Left ventricle myocardium inferior (tissue), 1 donor: ENCODE results near the gene C16orf90. TPM values are rescaled to one million over a fixed set of nuclear protein-coding genes. Genes with fewer than 3 reads are reported as not detected.

Source experiments
- DNase-seq: peaks from one replicate; pipeline ENCODE4 v3.0.0-alpha.2; 2020
- H3K27ac ChIP-seq: fragments of 200-600 bp; replicated peaks from 2 replicates; pipeline ENCODE4 v1.8.0; 2021
- H3K27me3 ChIP-seq: fragments of 200-600 bp; 2 replicates; pipeline ENCODE4 v1.8.0; 2021; ENCODE audit warnings: low read depth
- H3K36me3 ChIP-seq: fragments of 200-600 bp; 2 replicates; pipeline ENCODE4 v1.8.0; 2021
- H3K4me1 ChIP-seq: fragments of 200-600 bp; 2 replicates; pipeline ENCODE4 v1.8.0; 2021
- H3K4me3 ChIP-seq: fragments of 200-600 bp; 2 replicates; pipeline ENCODE4 v1.8.0; 2021; ENCODE audit warnings: mild to moderate bottlenecking, moderate library complexity
- H3K9me3 ChIP-seq: fragments of 200-600 bp; replicated peaks from 2 replicates; pipeline ENCODE4 v1.8.0; 2021
- CTCF ChIP-seq: fragments of 200-600 bp; IDR thresholded peaks from 2 replicates; pipeline ENCODE4 v1.8.0; 2021; ENCODE audit warnings: antibody characterized with exemption, mild to moderate bottlenecking, borderline replicate concordance
- intact Hi-C: fragments of 100-400 bp; cut with micrococcal nuclease; formaldehyde crosslinking; loops from one replicate; pipeline ENCODE4 v1.11.0; 2022
- total RNA-seq: library from RNA; stranded (reverse); fragmentation: NEBNext Ultra II Directional; extraction: Animal tissue kit (Norgen Biotek cat#: 25700); gene quantifications from one replicate; pipeline ENCODE4 v1.2.1, GENCODE V29; 2021
- donor health status: DM: no; HTN: yes; CAD: no; lungs with severe emphysema.

C16orf90 gene
- total RNA-seq, 1 donor from 2014 or later, result not detected

- Histone ChIP-seq H3K4me1 (no peaks in the 10 kb centered on the region), H3K4me3 (no peak overlapping the region), H3K27me3 (no peaks in the 10 kb centered on the region), H3K27ac (no peak overlapping the region), H3K36me3 (peaks cover 98% of the 10 kb centered on the region), H3K9me3 (no peaks in the 10 kb centered on the region)
- no peak for DNase-seq
- intact Hi-C loops, result no loop called here
- no peak for TF ChIP-seq CTCF
Observed at GRCh38 chr16:3513892-3514583, 18.7 kb upstream of the C16orf90 start.

- DNase-seq, result no peak
- Histone ChIP-seq H3K9me3 (no peaks in the 10 kb centered on the region), H3K36me3 (peaks cover 97% of the 10 kb centered on the region), H3K4me1 (no peaks in the 10 kb centered on the region), H3K4me3 (no peak overlapping the region), H3K27ac (no peak overlapping the region), H3K27me3 (no peaks in the 10 kb centered on the region)
- intact Hi-C loops, result no loop called here
- no peak for TF ChIP-seq CTCF
Observed at GRCh38 chr16:3511286-3512180, 16.2 kb upstream of the C16orf90 start.

GRCh38 chr16:3510416-3510815 is 15.1 kb upstream of the C16orf90 start:
- intact Hi-C loops, result no loop called here
- Histone ChIP-seq H3K27me3 (no peaks in the 10 kb centered on the region), H3K4me1 (no peaks in the 10 kb centered on the region), H3K4me3 (no peak overlapping the region), H3K27ac (no peak overlapping the region), H3K36me3 (peaks cover 96% of the 10 kb centered on the region), H3K9me3 (no peaks in the 10 kb centered on the region)
- no peak for DNase-seq
- TF ChIP-seq CTCF, result no peak

GRCh38 chr16:3509470-3509928 is 14.2 kb upstream of the C16orf90 start:
- peaks cover 96% of the 10 kb centered on the region for H3K36me3 ChIP-seq

More at GRCh38 chr16:3509470-3509928, 14.2 kb upstream of the C16orf90 start:
- intact Hi-C loops, result no loop called here
- no peaks in the 10 kb centered on the region for H3K4me1 ChIP-seq
- H3K9me3 ChIP-seq, result no peaks in the 10 kb centered on the region
- no peak for TF ChIP-seq CTCF
- H3K27me3 ChIP-seq, result no peaks in the 10 kb centered on the region
- H3K27ac ChIP-seq, result no peak overlapping the region
- H3K4me3 ChIP-seq, result no peak overlapping the region
- no peak for DNase-seq
